Measurements from ENCODE around the gene LAPTM5.
"Not testable (repeated sequence)": the region's sequence is repeated elsewhere in the genome, so short reads cannot be mapped to it uniquely, and the experiment has no call there.

DNA sequence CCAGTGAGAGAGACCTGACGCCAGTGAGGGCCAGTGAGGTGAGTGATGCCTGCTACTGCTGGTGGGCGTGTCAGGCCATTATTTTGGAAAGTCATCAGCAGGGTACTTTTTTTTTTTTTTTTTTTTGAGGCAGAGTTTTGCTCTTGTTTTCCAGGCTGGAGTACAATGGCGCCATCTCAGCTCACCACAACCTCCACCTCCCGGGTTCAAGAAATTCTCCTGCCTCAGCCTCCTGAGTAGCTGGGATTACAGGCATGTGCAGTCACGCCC is 32.6 kb upstream of the LAPTM5 start:
- TF ChIP-seq, protein P1, sequence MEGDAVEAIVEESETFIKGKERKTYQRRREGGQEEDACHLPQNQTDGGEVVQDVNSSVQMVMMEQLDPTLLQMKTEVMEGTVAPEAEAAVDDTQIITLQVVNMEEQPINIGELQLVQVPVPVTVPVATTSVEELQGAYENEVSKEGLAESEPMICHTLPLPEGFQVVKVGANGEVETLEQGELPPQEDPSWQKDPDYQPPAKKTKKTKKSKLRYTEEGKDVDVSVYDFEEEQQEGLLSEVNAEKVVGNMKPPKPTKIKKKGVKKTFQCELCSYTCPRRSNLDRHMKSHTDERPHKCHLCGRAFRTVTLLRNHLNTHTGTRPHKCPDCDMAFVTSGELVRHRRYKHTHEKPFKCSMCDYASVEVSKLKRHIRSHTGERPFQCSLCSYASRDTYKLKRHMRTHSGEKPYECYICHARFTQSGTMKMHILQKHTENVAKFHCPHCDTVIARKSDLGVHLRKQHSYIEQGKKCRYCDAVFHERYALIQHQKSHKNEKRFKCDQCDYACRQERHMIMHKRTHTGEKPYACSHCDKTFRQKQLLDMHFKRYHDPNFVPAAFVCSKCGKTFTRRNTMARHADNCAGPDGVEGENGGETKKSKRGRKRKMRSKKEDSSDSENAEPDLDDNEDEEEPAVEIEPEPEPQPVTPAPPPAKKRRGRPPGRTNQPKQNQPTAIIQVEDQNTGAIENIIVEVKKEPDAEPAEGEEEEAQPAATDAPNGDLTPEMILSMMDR (IDR thresholded peaks at IDR 0.05): not testable (repeated sequence)
- not testable (repeated sequence) for TF ChIP-seq POLR2A (IDR thresholded peaks at IDR 0.05)
